ENCODE data around the gene TEX10. TPM values are rescaled to one million over a fixed set of nuclear protein-coding genes. Genes with fewer than 3 reads are reported as not detected.

TEX10 gene
- polyA plus RNA-seq, 1 of the 3 experiments (the other 2 are of a cell fraction), result 12.7 TPM

DNA sequence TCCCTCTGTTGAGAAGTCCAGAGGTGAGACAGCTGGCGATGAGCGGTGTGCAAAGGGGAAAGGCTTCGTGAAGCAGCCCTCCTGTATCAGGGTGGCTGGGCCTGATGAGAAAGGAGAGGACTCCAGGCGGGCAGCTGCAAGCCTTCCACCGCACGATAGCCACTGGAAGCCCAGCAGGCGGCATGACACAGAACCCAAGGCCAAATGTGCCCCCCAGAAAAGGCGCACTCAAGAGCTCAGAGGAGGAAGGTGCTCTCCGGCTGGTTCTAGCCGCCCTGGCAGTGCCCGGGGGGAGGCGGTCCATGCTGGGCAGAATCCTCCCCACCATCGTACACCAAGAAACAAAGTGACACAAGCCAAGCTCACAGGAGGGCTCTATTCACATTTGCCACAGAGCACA is 60.3 kb downstream of the TEX10 start:
- no peaks in the 10 kb centered on the region for H3K9me2 ChIP-seq
- ChIA-PET POLR2A (no interaction called here), CTCF (no interaction called here)
- no peak overlapping the region for H3K9ac ChIP-seq
- no peak overlapping the region for H3K4me2 ChIP-seq
- H3K9me3 ChIP-seq, result no peaks in the 10 kb centered on the region
- H3K4me1 ChIP-seq (ENCODE audit: control insufficient read depth in 1 of 2, insufficient read depth in 2 of 2, low read depth in 1 of 2, low read length in 1 of 2), result no peaks in the 10 kb centered on the region
- H3K79me2 ChIP-seq (ENCODE audit: insufficient read depth), result peaks cover 70% of the 10 kb centered on the region
- no peak overlapping the region for H3K4me3 ChIP-seq (ENCODE audit: low read depth in 2 of 2, low read length in 1 of 2)
- no peak for DNase-seq
- H3F3A ChIP-seq (replicated peaks; ENCODE audit: insufficient read depth), result peaks cover 11% of the 10 kb centered on the region
- H3K27ac ChIP-seq (ENCODE audit: low read depth in 2 of 2, low read length in 1 of 2), result no peak overlapping the region
- H4K20me1 ChIP-seq (ENCODE audit: insufficient read depth), result 0 out of 2 replicates have a peak, but pooled peaks cover 3% of the 10 kb centered on the region
- 99% methylated on average over 8 of the region's 13 CpGs for WGBS (ENCODE audit: low lambda C conversion rate)
- TF ChIP-seq, protein P1, sequence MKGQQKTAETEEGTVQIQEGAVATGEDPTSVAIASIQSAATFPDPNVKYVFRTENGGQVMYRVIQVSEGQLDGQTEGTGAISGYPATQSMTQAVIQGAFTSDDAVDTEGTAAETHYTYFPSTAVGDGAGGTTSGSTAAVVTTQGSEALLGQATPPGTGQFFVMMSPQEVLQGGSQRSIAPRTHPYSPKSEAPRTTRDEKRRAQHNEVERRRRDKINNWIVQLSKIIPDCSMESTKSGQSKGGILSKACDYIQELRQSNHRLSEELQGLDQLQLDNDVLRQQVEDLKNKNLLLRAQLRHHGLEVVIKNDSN (IDR thresholded peaks at IDR 0.05; ENCODE audit: borderline replicate concordance, low read depth), result no peak
- TF ChIP-seq SMC3 (IDR thresholded peaks at IDR 0.05; ENCODE audit: low read depth, low read length), result no peak
- TF ChIP-seq RXRA (IDR thresholded peaks at IDR 0.05; ENCODE audit: borderline replicate concordance, low read depth), result no peak
- TF ChIP-seq FOXJ3 (CRISPR knock-in tag; IDR thresholded peaks at IDR 0.05), result no peak
- no peak for TF ChIP-seq FOXM1 (IDR thresholded peaks at IDR 0.05; ENCODE audit: low read depth)
- TF ChIP-seq POLR2AphosphoS5 (IDR thresholded peaks at IDR 0.05; ENCODE audit: low read depth, low read length), result no peak
- TF ChIP-seq GABPA (IDR thresholded peaks at IDR 0.05; ENCODE audit: low read depth), result no peak
- TF ChIP-seq RCOR1 (IDR thresholded peaks at IDR 0.05; ENCODE audit: low read length), result no peak
- TF ChIP-seq MEF2A (IDR thresholded peaks at IDR 0.05; ENCODE audit: borderline replicate concordance, low read depth), result no peak
- no peak for TF ChIP-seq EP300 (IDR thresholded peaks at IDR 0.05; ENCODE audit: borderline replicate concordance in 1 of 2, low read depth in 1 of 2, low read length in 1 of 2)
- TF ChIP-seq TEAD4 (IDR thresholded peaks at IDR 0.05; ENCODE audit: borderline replicate concordance, insufficient read depth), result no peak
- no peak for TF ChIP-seq CHD2 (IDR thresholded peaks at IDR 0.05; ENCODE audit: low read length, partially characterized antibody)
- no peak for TF ChIP-seq RFX5 (IDR thresholded peaks at IDR 0.05; ENCODE audit: low read length)
- TF ChIP-seq RAD21 (IDR thresholded peaks at IDR 0.05; ENCODE audit: low read length), result no peak
- TF ChIP-seq TAF1 (IDR thresholded peaks at IDR 0.05; ENCODE audit: borderline replicate concordance, low read depth, low read length), result no peak
- no peak for TF ChIP-seq GATA2 (CRISPR knock-in tag; IDR thresholded peaks at IDR 0.05)
- TF ChIP-seq NRF1 (IDR thresholded peaks at IDR 0.05; ENCODE audit: low read depth, low read length), result no peak
- TF ChIP-seq ELF1 (IDR thresholded peaks at IDR 0.05), result no peak
- TF ChIP-seq TCF12 (IDR thresholded peaks at IDR 0.05), result no peak
- TF ChIP-seq JUND (IDR thresholded peaks at IDR 0.05), result no peak
- no peak overlapping the region for H2AFZ ChIP-seq (ENCODE audit: low read depth)
- H3K36me3 ChIP-seq (replicated peaks in 1 of 2; ENCODE audit: control insufficient read depth in 1 of 2, insufficient read depth in 2 of 2, low read length in 1 of 2), result peaks cover 69 to 79% of the 10 kb centered on the region in 2 experiments
- H3K27me3 ChIP-seq (ENCODE audit: insufficient read depth), result no peaks in the 10 kb centered on the region

DNA sequence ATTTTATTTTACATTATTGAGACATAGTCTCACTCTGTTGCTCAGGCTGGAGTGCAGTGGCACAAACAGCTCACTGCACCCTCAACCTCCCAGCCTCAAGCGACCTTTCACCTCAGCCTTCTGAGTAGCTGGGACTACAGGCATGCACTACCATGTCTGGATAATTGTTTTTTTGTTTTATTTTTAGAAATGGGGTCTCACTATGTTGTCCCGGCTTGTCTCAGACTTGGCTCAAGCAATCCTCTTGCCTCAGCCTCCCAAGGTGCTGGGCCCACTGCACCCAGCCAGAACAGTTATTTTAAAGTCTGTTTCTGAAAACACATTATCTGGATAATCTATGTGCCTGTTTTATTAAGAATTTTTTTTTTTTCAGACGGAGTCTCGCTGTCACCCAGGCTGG is 62.0 kb downstream of the TEX10 start:
- Histone ChIP-seq H4K20me1 (ENCODE audit: insufficient read depth) (no peaks in the 10 kb centered on the region), H3K9me2 (no peaks in the 10 kb centered on the region), H3K79me2 (ENCODE audit: insufficient read depth) (peaks cover 54% of the 10 kb centered on the region), H3F3A (replicated peaks; ENCODE audit: insufficient read depth) (peaks cover 16% of the 10 kb centered on the region), H3K36me3 (replicated peaks in 1 of 2; ENCODE audit: control insufficient read depth in 1 of 2, insufficient read depth in 2 of 2, low read length in 1 of 2) (peaks cover 73 to 75% of the 10 kb centered on the region in 2 experiments), H3K4me2 (no peak overlapping the region), H3K9ac (no peak overlapping the region), H3K4me1 (ENCODE audit: control insufficient read depth in 1 of 2, insufficient read depth in 2 of 2, low read depth in 1 of 2, low read length in 1 of 2) (no peaks in the 10 kb centered on the region), H3K27me3 (ENCODE audit: insufficient read depth) (no peaks in the 10 kb centered on the region), H3K4me3 (ENCODE audit: low read depth in 2 of 2, low read length in 1 of 2) (no peak overlapping the region), H2AFZ (ENCODE audit: low read depth) (no peak overlapping the region), H3K27ac (ENCODE audit: low read depth in 2 of 2, low read length in 1 of 2) (no peak overlapping the region), H3K9me3 (no peaks in the 10 kb centered on the region)
- DNase-seq, result no peak
- ChIA-PET POLR2A (no interaction called here), CTCF (interaction anchor here (1.3 kb wide), 1 partner anchor 33 kb away, joined by 4 read pairs; no protein-coding TSS in a partner anchor)
- TF ChIP-seq TAF1 (IDR thresholded peaks at IDR 0.05; ENCODE audit: borderline replicate concordance, low read depth, low read length) (no peak), EZH2phosphoT487 (IDR thresholded peaks at IDR 0.05; ENCODE audit: borderline replicate concordance, low read depth) (no peak), RFX5 (IDR thresholded peaks at IDR 0.05; ENCODE audit: low read length) (no peak), NFIC (IDR thresholded peaks at IDR 0.05; ENCODE audit: borderline replicate concordance) (no peak), POLR2AphosphoS5 (IDR thresholded peaks at IDR 0.05; ENCODE audit: low read depth, low read length) (no peak), MXI1 (IDR thresholded peaks at IDR 0.05; ENCODE audit: low read depth, low read length) (no peak), RXRA (IDR thresholded peaks at IDR 0.05; ENCODE audit: borderline replicate concordance, low read depth) (no peak)
- TF ChIP-seq, protein P2, sequence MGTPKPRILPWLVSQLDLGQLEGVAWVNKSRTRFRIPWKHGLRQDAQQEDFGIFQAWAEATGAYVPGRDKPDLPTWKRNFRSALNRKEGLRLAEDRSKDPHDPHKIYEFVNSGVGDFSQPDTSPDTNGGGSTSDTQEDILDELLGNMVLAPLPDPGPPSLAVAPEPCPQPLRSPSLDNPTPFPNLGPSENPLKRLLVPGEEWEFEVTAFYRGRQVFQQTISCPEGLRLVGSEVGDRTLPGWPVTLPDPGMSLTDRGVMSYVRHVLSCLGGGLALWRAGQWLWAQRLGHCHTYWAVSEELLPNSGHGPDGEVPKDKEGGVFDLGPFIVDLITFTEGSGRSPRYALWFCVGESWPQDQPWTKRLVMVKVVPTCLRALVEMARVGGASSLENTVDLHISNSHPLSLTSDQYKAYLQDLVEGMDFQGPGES (IDR thresholded peaks at IDR 0.05; ENCODE audit: low read depth, low read length), result no peak
- WGBS (ENCODE audit: low lambda C conversion rate), result 97% methylated on average over 4 of the region's 4 CpGs
